GM12875 (cell line): ENCODE data around the gene DAB2IP.

Experiments used
- H3K4me3 ChIP-seq: one replicate; pipeline ENCODE4 v1.5.1; 2011; ENCODE audit warnings: low read depth, low read length, control low read depth
- TF ChIP-seq, protein P1 (sequence below): IDR thresholded peaks from 2 replicates; pipeline ENCODE4 v1.5.1; 2011; ENCODE audit warnings: low read depth, mild to moderate bottlenecking, control low read depth, inconsistent platforms, low read length, moderate library complexity, borderline replicate concordance; ENCODE audit not compliant: insufficient read depth

DAB2IP gene

DNA sequence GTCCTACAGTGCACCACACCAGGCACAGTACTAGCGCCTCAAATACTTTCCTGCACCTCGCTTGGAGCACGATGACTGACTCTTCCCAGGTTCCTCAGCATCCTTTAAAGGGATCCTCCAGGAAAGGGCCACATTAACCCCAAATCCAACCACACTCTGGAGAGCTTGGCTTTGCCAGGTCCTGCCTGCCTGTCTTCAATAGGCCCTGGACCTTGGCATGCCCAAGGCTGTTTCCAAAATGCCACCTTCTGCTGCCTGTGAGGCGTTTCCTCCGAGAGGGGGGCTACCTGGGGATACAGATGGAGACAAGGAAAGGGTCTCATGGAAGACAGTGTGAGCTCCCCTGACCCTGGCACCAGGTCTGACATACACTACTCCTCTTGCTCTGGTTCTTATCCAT is 169.9 kb downstream of the DAB2IP start:
- no peak overlapping the region for H3K4me3 ChIP-seq
- TF ChIP-seq, protein P1, sequence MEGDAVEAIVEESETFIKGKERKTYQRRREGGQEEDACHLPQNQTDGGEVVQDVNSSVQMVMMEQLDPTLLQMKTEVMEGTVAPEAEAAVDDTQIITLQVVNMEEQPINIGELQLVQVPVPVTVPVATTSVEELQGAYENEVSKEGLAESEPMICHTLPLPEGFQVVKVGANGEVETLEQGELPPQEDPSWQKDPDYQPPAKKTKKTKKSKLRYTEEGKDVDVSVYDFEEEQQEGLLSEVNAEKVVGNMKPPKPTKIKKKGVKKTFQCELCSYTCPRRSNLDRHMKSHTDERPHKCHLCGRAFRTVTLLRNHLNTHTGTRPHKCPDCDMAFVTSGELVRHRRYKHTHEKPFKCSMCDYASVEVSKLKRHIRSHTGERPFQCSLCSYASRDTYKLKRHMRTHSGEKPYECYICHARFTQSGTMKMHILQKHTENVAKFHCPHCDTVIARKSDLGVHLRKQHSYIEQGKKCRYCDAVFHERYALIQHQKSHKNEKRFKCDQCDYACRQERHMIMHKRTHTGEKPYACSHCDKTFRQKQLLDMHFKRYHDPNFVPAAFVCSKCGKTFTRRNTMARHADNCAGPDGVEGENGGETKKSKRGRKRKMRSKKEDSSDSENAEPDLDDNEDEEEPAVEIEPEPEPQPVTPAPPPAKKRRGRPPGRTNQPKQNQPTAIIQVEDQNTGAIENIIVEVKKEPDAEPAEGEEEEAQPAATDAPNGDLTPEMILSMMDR, result no peak

DNA sequence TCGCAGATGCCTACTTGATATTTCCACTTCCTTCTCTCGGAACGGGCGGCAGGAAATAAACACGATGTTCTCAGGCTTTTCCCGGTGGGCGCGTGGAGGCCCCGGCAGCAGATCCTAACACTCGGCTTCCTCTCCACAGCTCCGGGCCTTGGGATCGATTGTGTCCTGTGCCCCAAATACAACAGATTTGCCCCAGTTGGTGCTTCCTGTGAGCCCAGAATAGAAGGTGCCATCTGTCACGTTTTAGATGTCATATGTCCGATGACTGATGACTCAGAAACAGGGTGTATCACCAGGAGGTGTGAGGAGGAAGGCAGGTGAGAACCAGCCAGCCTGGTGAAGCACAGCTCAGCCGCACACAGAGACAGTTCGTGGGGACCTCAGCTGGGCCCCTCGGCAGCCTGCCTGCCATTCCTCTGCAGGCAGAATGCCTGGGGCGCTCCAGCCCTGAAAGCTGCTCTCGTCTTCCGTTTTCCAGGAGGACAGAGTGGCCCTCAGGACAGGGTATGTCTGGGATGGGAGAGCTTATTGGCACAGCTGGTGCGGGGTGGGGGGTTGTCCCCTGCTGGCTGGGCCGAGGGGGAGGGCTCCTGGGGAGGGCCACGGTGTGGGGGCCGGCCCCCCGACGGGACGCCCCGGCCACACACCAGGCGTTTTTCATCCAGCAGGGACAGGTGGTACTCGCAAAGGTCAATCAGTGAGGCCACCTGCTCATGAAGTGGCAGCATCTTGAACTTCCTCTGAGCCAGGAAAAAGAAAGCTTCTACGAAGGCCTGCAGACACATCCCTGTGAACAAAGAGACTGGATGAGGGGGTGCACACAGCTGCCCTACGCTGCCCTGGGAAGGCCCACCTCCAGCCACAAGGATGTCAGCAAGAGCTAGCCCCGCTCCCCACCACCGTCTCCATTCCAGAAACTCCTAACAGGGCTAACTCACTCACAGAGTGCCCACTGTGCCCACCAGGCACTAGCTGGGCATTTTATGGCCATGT is 171.0 kb downstream of the DAB2IP start:
- no peak overlapping the region for H3K4me3 ChIP-seq
- TF ChIP-seq, protein P1, result no peak

DNA sequence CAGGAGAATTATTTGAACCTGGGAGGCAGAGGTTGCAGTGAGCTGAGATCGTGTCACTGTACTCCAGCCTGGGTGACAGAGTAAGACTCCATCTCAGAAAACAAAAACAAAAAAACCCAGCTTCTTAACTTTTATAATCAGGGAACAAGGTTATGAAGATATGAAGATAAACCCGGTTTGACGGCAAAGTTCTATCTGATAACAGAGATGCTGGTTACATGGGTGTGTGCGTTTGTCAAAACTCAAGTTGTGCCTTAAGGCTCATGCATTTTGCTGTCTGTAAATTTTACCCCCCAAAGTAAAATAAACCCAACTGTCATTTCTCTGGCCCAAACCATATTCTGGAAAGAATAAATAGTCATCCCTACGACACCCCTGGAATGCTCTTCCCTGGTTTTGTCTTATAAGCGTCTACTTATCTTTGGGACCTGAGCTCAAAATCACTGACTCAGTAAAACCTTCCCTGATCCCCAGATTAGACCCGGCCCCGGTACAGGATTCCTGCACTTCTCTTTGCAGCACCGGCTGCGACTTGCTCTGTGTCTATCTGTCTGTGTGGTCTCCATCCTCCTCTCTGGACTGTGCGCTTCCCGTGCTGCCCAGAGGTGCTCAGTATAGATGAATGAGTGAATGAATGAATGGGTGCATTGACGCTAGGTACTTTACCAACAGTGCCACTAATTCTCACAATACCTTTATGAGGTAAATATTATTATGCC is 172.2 kb downstream of the DAB2IP start:
- H3K4me3 ChIP-seq, result no peak overlapping the region
- TF ChIP-seq, protein P1, result no peak

DNA sequence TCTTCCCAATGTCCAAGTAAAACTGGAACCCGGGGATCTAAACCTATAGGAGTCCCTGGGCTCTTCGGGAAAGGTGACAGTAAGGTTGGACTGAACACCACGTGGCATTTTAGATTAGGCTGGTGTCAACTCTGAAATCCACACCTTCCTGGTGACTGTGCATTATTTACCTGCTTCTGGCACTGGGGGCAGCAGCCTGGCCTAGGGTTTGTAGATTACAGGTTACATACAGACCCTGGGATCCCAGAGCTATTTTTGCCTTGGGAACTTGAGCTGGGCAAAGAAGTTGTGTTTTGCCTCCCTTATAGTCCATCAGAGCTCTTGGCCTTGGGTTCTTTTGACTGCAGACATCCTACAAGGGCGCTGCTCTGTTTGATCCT is 173.2 kb downstream of the DAB2IP start:
- H3K4me3 ChIP-seq, result no peak overlapping the region
- TF ChIP-seq, protein P1, result no peak

DNA sequence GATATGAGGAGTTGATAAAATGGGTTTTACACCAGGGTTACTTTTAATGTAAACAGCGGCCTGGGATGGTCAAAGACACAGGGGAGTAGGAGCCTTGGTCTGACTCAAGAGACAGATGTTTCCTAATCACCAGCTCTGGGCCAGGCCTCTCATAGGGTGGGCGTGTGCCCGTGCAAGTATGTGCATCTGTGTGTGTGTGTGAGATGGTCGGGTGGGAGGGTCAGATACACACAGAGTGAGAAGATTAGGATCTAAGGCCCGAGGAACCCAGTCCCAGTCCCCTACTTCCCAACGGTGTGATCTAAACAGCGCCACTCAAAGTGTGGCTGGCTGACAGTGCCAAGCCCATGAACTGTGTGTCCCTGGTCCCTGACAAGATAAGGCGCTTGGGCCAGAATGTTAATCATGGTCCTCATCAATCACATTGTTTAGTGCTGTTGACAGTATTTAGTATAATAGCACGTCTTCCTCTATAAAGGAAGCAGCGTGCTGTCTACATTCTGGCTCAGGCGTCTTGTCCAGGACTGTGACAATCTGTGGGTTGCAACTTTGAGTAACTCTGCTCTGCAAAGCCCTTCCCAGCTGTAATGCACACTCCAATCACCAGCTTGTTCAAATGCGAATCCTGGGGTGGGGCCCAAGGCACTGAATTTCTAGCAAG is 173.7 kb downstream of the DAB2IP start:
- no peak overlapping the region for H3K4me3 ChIP-seq
- TF ChIP-seq, protein P1, result no peak

DNA sequence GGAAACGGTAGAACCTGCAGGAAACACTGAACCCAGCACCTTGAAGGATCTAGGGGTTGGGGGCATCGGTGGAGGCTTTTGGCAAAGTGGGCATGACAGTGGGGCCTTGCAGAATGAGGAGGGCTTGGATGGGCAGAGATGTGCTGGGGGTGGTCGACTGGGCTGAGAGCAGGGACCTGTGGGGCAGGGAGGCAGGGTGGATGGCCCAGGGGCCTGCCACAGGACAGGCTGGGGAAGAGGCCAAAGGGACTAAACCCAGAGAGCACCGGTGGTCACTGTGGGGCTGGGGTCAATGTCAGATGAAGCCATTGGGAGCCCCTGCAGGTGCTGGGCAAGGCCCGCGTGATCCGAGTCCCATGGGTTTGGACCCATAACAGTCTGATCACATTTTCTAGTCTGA is 175.3 kb downstream of the DAB2IP start:
- no peak overlapping the region for H3K4me3 ChIP-seq
- TF ChIP-seq, protein P1, result no peak
